HL-60 (cell line): ENCODE measurements around the gene TESK2.

Experiments
- DNase-seq, 2 experiments: peaks; one replicate each; pipeline ENCODE4 v3.0.0-alpha.2; 2010 to 2020; ENCODE audit warnings: low read depth in 1 of 2, low spot score in 1 of 2
- H3K27ac ChIP-seq: fragments of 250-450 bp; sonication (Bioruptor Pico); replicated peaks from 2 replicates; pipeline ENCODE4 v1.5.1; 2020; ENCODE audit warnings: mild to moderate bottlenecking, moderate library complexity
- H3K27me3 ChIP-seq: fragments of 250-450 bp; sonication (Bioruptor Pico); 2 replicates; pipeline ENCODE4 v1.5.1; 2021; ENCODE audit warnings: mild to moderate bottlenecking, moderate library complexity; ENCODE audit not compliant: insufficient read depth, poor library complexity, severe bottlenecking
- H3K4me3 ChIP-seq: replicated peaks from 2 replicates; pipeline ENCODE4 v1.5.1; 2011; ENCODE audit warnings: mild to moderate bottlenecking, control low read depth, low read length; ENCODE audit not compliant: insufficient read depth
- GABPA ChIP-seq: IDR thresholded peaks from 2 replicates; pipeline ENCODE4 v1.6.1; 2012; ENCODE audit warnings: low read depth
- POLR2AphosphoS5 ChIP-seq: IDR thresholded peaks from 2 replicates; pipeline ENCODE4 v1.6.1; 2012; ENCODE audit warnings: low read depth
- SPI1 ChIP-seq: IDR thresholded peaks from 2 replicates; pipeline ENCODE4 v1.6.1; 2012; ENCODE audit warnings: low read depth, mild to moderate bottlenecking, borderline replicate concordance
- TF ChIP-seq, protein P1 (sequence below): IDR thresholded peaks from 2 replicates; pipeline ENCODE4 v1.6.1; 2012; ENCODE audit warnings: low read depth; ENCODE audit not compliant: insufficient replicate concordance
- TF ChIP-seq, protein P2 (sequence below): IDR thresholded peaks from one replicate; pipeline ENCODE4 v1.5.1; 2011; ENCODE audit warnings: low read length, control low read depth, inconsistent platforms; ENCODE audit not compliant: insufficient read depth

TESK2 gene

DNA sequence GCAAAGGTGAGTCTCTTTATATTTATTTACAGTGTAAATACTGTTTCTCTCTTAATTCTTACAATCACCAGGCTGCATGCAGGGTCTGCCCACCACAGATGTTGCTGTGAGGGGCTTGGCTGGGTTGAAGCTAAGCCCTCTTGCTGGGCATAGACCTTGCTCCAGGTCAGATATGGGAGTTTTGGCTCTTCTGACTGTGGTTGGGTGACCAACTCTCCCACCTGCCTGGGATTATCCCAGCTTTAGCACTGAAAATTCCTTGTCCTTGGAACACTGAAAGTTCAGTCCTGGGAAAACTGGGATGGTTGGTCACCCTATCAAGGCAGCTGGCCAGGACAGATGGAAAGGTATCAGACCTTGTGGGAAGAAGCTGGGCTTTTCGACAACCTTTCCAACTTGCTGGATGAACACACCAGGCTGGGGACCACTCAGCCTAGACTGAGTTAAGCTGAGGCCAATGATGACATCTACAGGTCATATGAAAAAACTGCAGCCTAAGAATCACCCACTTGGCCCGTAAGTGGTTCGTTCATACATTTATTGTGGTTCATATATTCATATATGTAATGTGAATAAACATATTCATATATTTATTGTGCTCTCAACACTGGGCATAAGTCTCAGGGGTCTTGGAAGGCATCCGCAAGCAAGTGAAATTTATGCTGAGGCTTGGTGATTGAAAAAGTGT, 190.8 kb downstream of the TESK2 start:
- peak; percentile 38 to 50 for DNase-seq
- Histone ChIP-seq H3K4me3 (no peak overlapping the region), H3K27ac (no peak overlapping the region), H3K27me3 (no peaks in the 10 kb centered on the region)
- TF ChIP-seq POLR2AphosphoS5 (no peak), GABPA (no peak)
- TF ChIP-seq, protein P1, sequence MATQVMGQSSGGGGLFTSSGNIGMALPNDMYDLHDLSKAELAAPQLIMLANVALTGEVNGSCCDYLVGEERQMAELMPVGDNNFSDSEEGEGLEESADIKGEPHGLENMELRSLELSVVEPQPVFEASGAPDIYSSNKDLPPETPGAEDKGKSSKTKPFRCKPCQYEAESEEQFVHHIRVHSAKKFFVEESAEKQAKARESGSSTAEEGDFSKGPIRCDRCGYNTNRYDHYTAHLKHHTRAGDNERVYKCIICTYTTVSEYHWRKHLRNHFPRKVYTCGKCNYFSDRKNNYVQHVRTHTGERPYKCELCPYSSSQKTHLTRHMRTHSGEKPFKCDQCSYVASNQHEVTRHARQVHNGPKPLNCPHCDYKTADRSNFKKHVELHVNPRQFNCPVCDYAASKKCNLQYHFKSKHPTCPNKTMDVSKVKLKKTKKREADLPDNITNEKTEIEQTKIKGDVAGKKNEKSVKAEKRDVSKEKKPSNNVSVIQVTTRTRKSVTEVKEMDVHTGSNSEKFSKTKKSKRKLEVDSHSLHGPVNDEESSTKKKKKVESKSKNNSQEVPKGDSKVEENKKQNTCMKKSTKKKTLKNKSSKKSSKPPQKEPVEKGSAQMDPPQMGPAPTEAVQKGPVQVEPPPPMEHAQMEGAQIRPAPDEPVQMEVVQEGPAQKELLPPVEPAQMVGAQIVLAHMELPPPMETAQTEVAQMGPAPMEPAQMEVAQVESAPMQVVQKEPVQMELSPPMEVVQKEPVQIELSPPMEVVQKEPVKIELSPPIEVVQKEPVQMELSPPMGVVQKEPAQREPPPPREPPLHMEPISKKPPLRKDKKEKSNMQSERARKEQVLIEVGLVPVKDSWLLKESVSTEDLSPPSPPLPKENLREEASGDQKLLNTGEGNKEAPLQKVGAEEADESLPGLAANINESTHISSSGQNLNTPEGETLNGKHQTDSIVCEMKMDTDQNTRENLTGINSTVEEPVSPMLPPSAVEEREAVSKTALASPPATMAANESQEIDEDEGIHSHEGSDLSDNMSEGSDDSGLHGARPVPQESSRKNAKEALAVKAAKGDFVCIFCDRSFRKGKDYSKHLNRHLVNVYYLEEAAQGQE, result no peak
- TF ChIP-seq, protein P2, sequence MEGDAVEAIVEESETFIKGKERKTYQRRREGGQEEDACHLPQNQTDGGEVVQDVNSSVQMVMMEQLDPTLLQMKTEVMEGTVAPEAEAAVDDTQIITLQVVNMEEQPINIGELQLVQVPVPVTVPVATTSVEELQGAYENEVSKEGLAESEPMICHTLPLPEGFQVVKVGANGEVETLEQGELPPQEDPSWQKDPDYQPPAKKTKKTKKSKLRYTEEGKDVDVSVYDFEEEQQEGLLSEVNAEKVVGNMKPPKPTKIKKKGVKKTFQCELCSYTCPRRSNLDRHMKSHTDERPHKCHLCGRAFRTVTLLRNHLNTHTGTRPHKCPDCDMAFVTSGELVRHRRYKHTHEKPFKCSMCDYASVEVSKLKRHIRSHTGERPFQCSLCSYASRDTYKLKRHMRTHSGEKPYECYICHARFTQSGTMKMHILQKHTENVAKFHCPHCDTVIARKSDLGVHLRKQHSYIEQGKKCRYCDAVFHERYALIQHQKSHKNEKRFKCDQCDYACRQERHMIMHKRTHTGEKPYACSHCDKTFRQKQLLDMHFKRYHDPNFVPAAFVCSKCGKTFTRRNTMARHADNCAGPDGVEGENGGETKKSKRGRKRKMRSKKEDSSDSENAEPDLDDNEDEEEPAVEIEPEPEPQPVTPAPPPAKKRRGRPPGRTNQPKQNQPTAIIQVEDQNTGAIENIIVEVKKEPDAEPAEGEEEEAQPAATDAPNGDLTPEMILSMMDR, result peak; percentile 79

DNA sequence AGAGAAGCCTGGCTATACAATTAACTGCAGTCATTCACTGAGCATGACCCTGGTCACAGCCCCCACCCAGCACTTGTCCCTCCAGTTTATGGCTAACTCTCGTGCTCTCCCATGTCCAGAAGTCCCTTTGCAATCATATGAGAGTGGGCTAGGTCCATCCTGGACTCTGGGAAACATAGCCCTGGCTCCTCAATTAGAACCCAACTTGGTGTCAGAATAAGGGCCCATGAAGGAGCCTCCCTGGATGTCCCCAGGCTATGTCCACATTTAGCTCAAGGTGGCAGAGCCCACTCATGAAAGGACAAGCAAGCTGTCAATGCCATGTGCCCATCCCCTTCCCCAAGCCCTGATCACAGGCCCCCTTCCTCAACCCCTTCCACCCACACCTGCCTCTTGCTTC, 191.7 kb downstream of the TESK2 start:
- no peak for DNase-seq
- H3K4me3 ChIP-seq, result no peak overlapping the region
- no peak overlapping the region for H3K27ac ChIP-seq
- TF ChIP-seq, protein P2, result no peak
- TF ChIP-seq SPI1 (no peak), POLR2AphosphoS5 (no peak), GABPA (no peak)
- TF ChIP-seq, protein P1, result no peak
- no peaks in the 10 kb centered on the region for H3K27me3 ChIP-seq

DNA sequence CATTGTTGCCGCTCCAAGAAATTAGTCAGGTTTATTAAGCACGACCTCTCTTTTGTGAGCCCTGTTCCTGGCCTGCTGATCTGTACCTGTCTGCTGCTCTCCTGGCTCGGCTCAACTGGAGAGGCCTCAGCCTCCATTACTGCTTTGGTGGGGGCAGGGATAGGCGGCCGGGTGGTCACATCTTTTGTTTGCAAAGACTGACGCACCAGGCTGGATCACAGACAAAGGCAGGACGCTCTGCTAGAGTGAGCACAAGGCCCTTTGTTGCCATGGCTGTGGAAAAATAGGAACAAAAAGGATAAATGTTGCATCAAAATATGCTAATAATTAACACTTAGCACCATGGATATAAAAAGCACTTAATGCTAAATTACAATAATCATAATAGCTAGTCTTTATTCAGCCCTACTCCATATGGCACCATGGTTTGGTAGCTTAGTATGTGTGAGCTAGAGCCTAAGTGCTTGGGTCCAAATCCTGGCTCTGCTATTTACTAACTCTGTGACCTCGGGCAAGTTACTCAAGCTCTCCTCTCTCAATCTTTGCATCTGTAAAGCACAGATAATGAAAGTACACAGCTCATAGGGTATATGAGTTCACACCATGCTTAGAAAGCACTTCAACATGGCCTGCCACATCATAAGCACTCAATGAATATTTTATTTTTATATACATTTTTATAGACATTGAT, 193.2 kb downstream of the TESK2 start:
- Histone ChIP-seq H3K27me3 (no peaks in the 10 kb centered on the region), H3K4me3 (no peak overlapping the region), H3K27ac (no peak overlapping the region)
- DNase-seq, result no peak
- TF ChIP-seq SPI1, result no peak
- TF ChIP-seq, protein P2, result no peak
- no peak for TF ChIP-seq GABPA
- TF ChIP-seq POLR2AphosphoS5, result no peak
- TF ChIP-seq, protein P1, result no peak
